Renal cortex interstitium (tissue), 11 donors: ENCODE measurements around the gene TBC1D22A. TPM values are rescaled to one million over a fixed set of nuclear protein-coding genes. Genes with fewer than 3 reads are reported as not detected.
A peak's percentile ranks its signal among the peaks of the same experiment; 100 is the strongest.
"Not testable (repeated sequence)": the region's sequence is repeated elsewhere in the genome, so short reads cannot be mapped to it uniquely, and the experiment has no call there.

Experiments
- DNase-seq, 11 donors: peaks; one replicate each; pipeline ENCODE4 v3.0.0-alpha.2; 2013; ENCODE audit warnings: low read depth in 9 of 11, low spot score in 4 of 11; ENCODE audit errors: extremely low read depth in 1 of 11
- polyA plus RNA-seq, 3 donors: library from polyadenylated mRNA; unstranded; fragments of 120-200 nt; gene quantifications; one replicate each; pipeline ENCODE4 v1.2.1, GENCODE V29; 2013; ENCODE audit not compliant: insufficient read length in 3 of 3

The TBC1D22A gene
- polyA plus RNA-seq, 3 donors, result 16.1 to 19.0 (median 19.0) TPM

GRCh38 chr22:46734213-46734722, 28.2 kb upstream of the TBC1D22A start:
- not testable (repeated sequence) for DNase-seq

- peak in 1 of 11 donors; percentile 29 for DNase-seq
Measured at GRCh38 chr22:46734830-46735453, 27.5 kb upstream of the TBC1D22A start.

GRCh38 chr22:46735747-46736608, 26.5 kb upstream of the TBC1D22A start:
- DNase-seq, result no peak

GRCh38 chr22:46736705-46737104, 25.7 kb upstream of the TBC1D22A start:
- DNase-seq, result no peak

- DNase-seq, result peak in 1 of 11 donors; percentile 41
Measured at GRCh38 chr22:46737105-46737975, 25.1 kb upstream of the TBC1D22A start.

- DNase-seq, result peak in 1 of 11 donors; percentile 79
Measured at GRCh38 chr22:46737976-46738646, 24.3 kb upstream of the TBC1D22A start, which contains the start of gene CERK. Gene CERK (minus strand): TSS chr22:46738252. CDS start chr22:46738148, 104 bp downstream.

GRCh38 chr22:46738647-46739093, 23.8 kb upstream of the TBC1D22A start:
- DNase-seq, result no peak

GRCh38 chr22:46739094-46739870, 23.2 kb upstream of the TBC1D22A start:
- no peak for DNase-seq

GRCh38 chr22:46740910-46741780, 21.3 kb upstream of the TBC1D22A start:
- DNase-seq, result no peak

GRCh38 chr22:46741974-46742519, 20.4 kb upstream of the TBC1D22A start:
- no peak for DNase-seq

- DNase-seq, result no peak
Measured at GRCh38 chr22:46742576-46743221, 19.8 kb upstream of the TBC1D22A start.

GRCh38 chr22:46744581-46744980, 17.9 kb upstream of the TBC1D22A start:
- no peak for DNase-seq

- DNase-seq, result no peak
Measured at GRCh38 chr22:46746192-46746591, 16.3 kb upstream of the TBC1D22A start.

GRCh38 chr22:46746620-46747019, 15.8 kb upstream of the TBC1D22A start:
- DNase-seq, result no peak

GRCh38 chr22:46747646-46748045, 14.8 kb upstream of the TBC1D22A start:
- DNase-seq, result no peak

GRCh38 chr22:46748206-46748907, 14.1 kb upstream of the TBC1D22A start:
- no peak for DNase-seq
